GM19467 (cell line): ENCODE results near the gene BRSK2.
"Not testable (repeated sequence)": the region's sequence is repeated elsewhere in the genome, so short reads cannot be mapped to it uniquely, and the experiment has no call there.

Experiments used
- ATAC-seq: cut with Tn5 transposase; IDR thresholded peaks from one replicate; pipeline ENCODE4 v1.9.1; 2021; ENCODE audit warnings: mild to moderate bottlenecking, moderate library complexity; ENCODE audit not compliant: unreplicated experiment

Gene BRSK2

GRCh38 chr11:1407668-1408067, 17.9 kb downstream of the BRSK2 start:
- ATAC-seq, result no peak

- ATAC-seq, result no peak
Measured at GRCh38 chr11:1408346-1408745, 18.6 kb downstream of the BRSK2 start.

GRCh38 chr11:1409108-1409851, 19.5 kb downstream of the BRSK2 start:
- ATAC-seq, result no peak

GRCh38 chr11:1409852-1410125, 20.1 kb downstream of the BRSK2 start:
- ATAC-seq, result not testable (repeated sequence)

- ATAC-seq, result no peak
Measured at GRCh38 chr11:1410366-1411291, 20.9 kb downstream of the BRSK2 start.

GRCh38 chr11:1411301-1411700, 21.6 kb downstream of the BRSK2 start:
- ATAC-seq, result no peak

GRCh38 chr11:1411739-1412138, 22.0 kb downstream of the BRSK2 start:
- ATAC-seq, result not testable (repeated sequence)

GRCh38 chr11:1412377-1413095, 22.8 kb downstream of the BRSK2 start:
- no peak for ATAC-seq

- no peak for ATAC-seq
Measured at GRCh38 chr11:1414650-1415049, 24.9 kb downstream of the BRSK2 start.

- no peak for ATAC-seq
Measured at GRCh38 chr11:1415631-1416030, 25.9 kb downstream of the BRSK2 start.

- not testable (repeated sequence) for ATAC-seq
Measured at GRCh38 chr11:1418192-1418795, 28.6 kb downstream of the BRSK2 start.

GRCh38 chr11:1419811-1420210, 30.1 kb downstream of the BRSK2 start:
- ATAC-seq, result no peak

GRCh38 chr11:1421291-1421690, 31.6 kb downstream of the BRSK2 start:
- no peak for ATAC-seq

GRCh38 chr11:1422481-1422880, 32.7 kb downstream of the BRSK2 start:
- no peak for ATAC-seq

GRCh38 chr11:1422981-1423380, 33.2 kb downstream of the BRSK2 start:
- no peak for ATAC-seq

GRCh38 chr11:1423406-1423805, 33.7 kb downstream of the BRSK2 start:
- ATAC-seq, result not testable (repeated sequence)

GRCh38 chr11:1425006-1425405, 35.3 kb downstream of the BRSK2 start:
- no peak for ATAC-seq

GRCh38 chr11:1425439-1425838, 35.7 kb downstream of the BRSK2 start:
- ATAC-seq, result no peak

- ATAC-seq, result no peak
Measured at GRCh38 chr11:1428762-1429316, 39.1 kb downstream of the BRSK2 start.

GRCh38 chr11:1433568-1433967, 43.8 kb downstream of the BRSK2 start:
- no peak for ATAC-seq
